Activated T-cell treated with anti-CD3 and anti-CD28 coated beads, Interleukin-2, amount 50 U/mL, for 72 hours (primary cell): ENCODE results near the gene GTF2H3. TPM values are rescaled to one million over a fixed set of nuclear protein-coding genes. Genes with fewer than 3 reads are reported as not detected.

Source experiments
- ATAC-seq, 2 donors: fragments of 150-1000 bp; cut with Tn5 transposase; replicated peaks in 1 of 2; 2 replicates each; pipeline ENCODE4 v1.10.0; 2021; ENCODE audit warnings: moderate library complexity in 2 of 2, mild to moderate bottlenecking in 1 of 2
- DNase-seq, 2 donors: peaks; one replicate each; pipeline ENCODE4 v3.0.0; 2021 to 2022; ENCODE audit warnings: mixed read lengths in 1 of 2
- H3K27ac Mint-ChIP-seq: one replicate; pipeline ENCODE4 v1.8.0; 2022; ENCODE audit warnings: mild to moderate bottlenecking, moderate library complexity, mixed read lengths
- H3K27me3 Mint-ChIP-seq: one replicate; pipeline ENCODE4 v1.8.0; 2022; ENCODE audit warnings: low read depth, mixed read lengths
- H3K36me3 Mint-ChIP-seq, 2 donors: one replicate each; pipeline ENCODE4 v1.8.0; 2022; ENCODE audit warnings: mixed read lengths in 2 of 2, mild to moderate bottlenecking in 1 of 2; ENCODE audit not compliant: insufficient read depth in 2 of 2
- H3K4me1 Mint-ChIP-seq: one replicate; pipeline ENCODE4 v1.8.0; 2022; ENCODE audit warnings: low read depth, mixed read lengths
- H3K4me3 Mint-ChIP-seq, 2 donors: one replicate each; pipeline ENCODE4 v1.8.0; 2022; ENCODE audit warnings: mild to moderate bottlenecking in 2 of 2, mixed read lengths in 2 of 2, moderate library complexity in 2 of 2
- H3K9me3 Mint-ChIP-seq, 2 donors: one replicate each; pipeline ENCODE4 v1.8.0; 2022; ENCODE audit warnings: mixed read lengths in 2 of 2
- total RNA-seq, 2 donors: library from RNA; stranded (reverse); gene quantifications; one replicate each; pipeline ENCODE4 v1.2.3, GENCODE V29; 2022

The GTF2H3 gene
- total RNA-seq, 2 donors from 2014 or later = 56.0 to 66.7 TPM

GRCh38 chr12:123614110-123614509, 19.5 kb upstream of the GTF2H3 start:
- peaks cover 8 to 38% of the 10 kb centered on the region in 2 donors for H3K36me3 Mint-ChIP-seq
- no peak overlapping the region for H3K4me3 Mint-ChIP-seq
- peak; percentile 52 to 62 for ATAC-seq

GRCh38 chr12:123614531-123614930, 19.1 kb upstream of the GTF2H3 start:
- Mint-ChIP-seq H3K9me3 (no peaks in the 10 kb centered on the region), H3K27ac (peak overlapping the region; percentile 41), H3K27me3 (no peaks in the 10 kb centered on the region), H3K4me1 (peaks cover 3% of the 10 kb centered on the region), H3K36me3 (peaks cover 10 to 42% of the 10 kb centered on the region in 2 donors), H3K4me3 (no peak overlapping the region)
- DNase-seq = no peak
- no peak for ATAC-seq

More at GRCh38 chr12:123614110-123614509, 19.5 kb upstream of the GTF2H3 start:
- no peaks in the 10 kb centered on the region for H3K27me3 Mint-ChIP-seq
- H3K4me1 Mint-ChIP-seq = no peaks in the 10 kb centered on the region
- peak overlapping the region; percentile 41 for H3K27ac Mint-ChIP-seq
- no peaks in the 10 kb centered on the region for H3K9me3 Mint-ChIP-seq
- no peak for DNase-seq

- Mint-ChIP-seq H3K4me1 (peaks cover 23% of the 10 kb centered on the region), H3K27ac (no peak overlapping the region), H3K27me3 (no peaks in the 10 kb centered on the region), H3K4me3 (no peak overlapping the region), H3K9me3 (no peaks in the 10 kb centered on the region), H3K36me3 (peaks cover 6 to 44% of the 10 kb centered on the region in 2 donors)
- DNase-seq = no peak
- no peak for ATAC-seq
These were observed 16.5 kb upstream of the GTF2H3 start for GRCh38 chr12:123617144-123617543.

- no peaks in the 10 kb centered on the region for H3K9me3 Mint-ChIP-seq
- H3K27ac Mint-ChIP-seq = no peak overlapping the region
- ATAC-seq (no peak), DNase-seq (no peak)
- peaks cover 24% of the 10 kb centered on the region for H3K4me1 Mint-ChIP-seq
- H3K4me3 Mint-ChIP-seq = no peak overlapping the region
- no peaks in the 10 kb centered on the region for H3K27me3 Mint-ChIP-seq
- peaks cover 6 to 41% of the 10 kb centered on the region in 2 donors for H3K36me3 Mint-ChIP-seq
These were observed 16.0 kb upstream of the GTF2H3 start for GRCh38 chr12:123617580-123617979.

- no peak overlapping the region for H3K4me3 Mint-ChIP-seq
- no peak for ATAC-seq
- H3K9me3 Mint-ChIP-seq = no peaks in the 10 kb centered on the region
- peaks cover 3 to 32% of the 10 kb centered on the region in 2 donors for H3K36me3 Mint-ChIP-seq
- peak overlapping the region; percentile 95 for H3K27ac Mint-ChIP-seq
- DNase-seq = no peak
- H3K4me1 Mint-ChIP-seq = peaks cover 24% of the 10 kb centered on the region
- H3K27me3 Mint-ChIP-seq = no peaks in the 10 kb centered on the region
These were observed 12.5 kb upstream of the GTF2H3 start for GRCh38 chr12:123621101-123621500.

- Mint-ChIP-seq H3K27ac (peak overlapping the region; percentile 95), H3K4me1 (peaks cover 24% of the 10 kb centered on the region), H3K36me3 (peaks cover 6 to 34% of the 10 kb centered on the region in 2 donors), H3K4me3 (no peak overlapping the region), H3K27me3 (no peaks in the 10 kb centered on the region), H3K9me3 (no peaks in the 10 kb centered on the region)
- ATAC-seq (peak; percentile 80 to 95), DNase-seq (peak; percentile 11 to 37)
These were observed 11.8 kb upstream of the GTF2H3 start for GRCh38 chr12:123621619-123622530.

GRCh38 chr12:123634142-123634561, 523 bp downstream of the GTF2H3 start:
- Mint-ChIP-seq H3K27ac (peak overlapping the region; percentile 98), H3K4me3 (peak overlapping the region; percentile 95 to 99), H3K27me3 (no peaks in the 10 kb centered on the region), H3K9me3 (no peaks in the 10 kb centered on the region), H3K36me3 (peaks cover 14 to 20% of the 10 kb centered on the region in 2 donors), H3K4me1 (peaks cover 41% of the 10 kb centered on the region)
- DNase-seq (no peak), ATAC-seq (no peak)

GRCh38 chr12:123643911-123644310, 10.3 kb downstream of the GTF2H3 start:
- no peak overlapping the region for H3K27ac Mint-ChIP-seq
- no peaks in the 10 kb centered on the region for H3K27me3 Mint-ChIP-seq
- H3K4me1 Mint-ChIP-seq = no peaks in the 10 kb centered on the region
- no peak overlapping the region for H3K4me3 Mint-ChIP-seq
- H3K36me3 Mint-ChIP-seq = peaks cover 0 to 34% of the 10 kb centered on the region in 2 donors
- DNase-seq = no peak
- no peak for ATAC-seq
- no peaks in the 10 kb centered on the region for H3K9me3 Mint-ChIP-seq

- no peaks in the 10 kb centered on the region for H3K4me1 Mint-ChIP-seq
- H3K36me3 Mint-ChIP-seq = peaks cover 2 to 32% of the 10 kb centered on the region in 2 donors
- no peaks in the 10 kb centered on the region for H3K27me3 Mint-ChIP-seq
- no peak for DNase-seq
- ATAC-seq = no peak
- no peak overlapping the region for H3K27ac Mint-ChIP-seq
- H3K9me3 Mint-ChIP-seq = no peaks in the 10 kb centered on the region
- no peak overlapping the region for H3K4me3 Mint-ChIP-seq
These were observed 11.8 kb downstream of the GTF2H3 start for GRCh38 chr12:123645380-123645779.

GRCh38 chr12:123645878-123646277, 12.2 kb downstream of the GTF2H3 start:
- Mint-ChIP-seq H3K36me3 (peaks cover 2 to 35% of the 10 kb centered on the region in 2 donors), H3K9me3 (no peaks in the 10 kb centered on the region), H3K4me3 (no peak overlapping the region), H3K27me3 (no peaks in the 10 kb centered on the region), H3K4me1 (no peaks in the 10 kb centered on the region), H3K27ac (no peak overlapping the region)
- DNase-seq (no peak), ATAC-seq (no peak)

- Mint-ChIP-seq H3K4me1 (no peaks in the 10 kb centered on the region), H3K9me3 (no peaks in the 10 kb centered on the region), H3K27ac (no peak overlapping the region), H3K27me3 (no peaks in the 10 kb centered on the region), H3K4me3 (no peak overlapping the region), H3K36me3 (peaks cover 2 to 39% of the 10 kb centered on the region in 2 donors)
- ATAC-seq (no peak), DNase-seq (no peak)
These were observed 14.8 kb downstream of the GTF2H3 start for GRCh38 chr12:123648401-123648800.

- DNase-seq (no peak), ATAC-seq (no peak)
- no peaks in the 10 kb centered on the region for H3K4me1 Mint-ChIP-seq
- H3K9me3 Mint-ChIP-seq = no peaks in the 10 kb centered on the region
- no peak overlapping the region for H3K4me3 Mint-ChIP-seq
- no peak overlapping the region for H3K27ac Mint-ChIP-seq
- H3K36me3 Mint-ChIP-seq = peaks cover 7 to 25% of the 10 kb centered on the region in 2 donors
- H3K27me3 Mint-ChIP-seq = no peaks in the 10 kb centered on the region
These were observed 20.6 kb downstream of the GTF2H3 start for GRCh38 chr12:123654129-123654701.

GRCh38 chr12:123655420-123655819, 21.8 kb downstream of the GTF2H3 start:
- no peaks in the 10 kb centered on the region for H3K27me3 Mint-ChIP-seq
- DNase-seq (no peak), ATAC-seq (no peak)
- H3K9me3 Mint-ChIP-seq = no peaks in the 10 kb centered on the region
- no peak overlapping the region for H3K27ac Mint-ChIP-seq
- peaks cover 9 to 31% of the 10 kb centered on the region in 2 donors for H3K36me3 Mint-ChIP-seq
- no peak overlapping the region for H3K4me3 Mint-ChIP-seq
- no peaks in the 10 kb centered on the region for H3K4me1 Mint-ChIP-seq
